Activated T-cell treated with anti-CD3 and anti-CD28 coated beads for 24 hours (primary cell): Measurements from ENCODE around the gene MARCHF3.

Experiments used
- DNase-seq: peaks from one replicate; pipeline ENCODE4 v3.0.0-alpha.2; 2020; ENCODE audit warnings: low read depth

The MARCHF3 gene

DNA sequence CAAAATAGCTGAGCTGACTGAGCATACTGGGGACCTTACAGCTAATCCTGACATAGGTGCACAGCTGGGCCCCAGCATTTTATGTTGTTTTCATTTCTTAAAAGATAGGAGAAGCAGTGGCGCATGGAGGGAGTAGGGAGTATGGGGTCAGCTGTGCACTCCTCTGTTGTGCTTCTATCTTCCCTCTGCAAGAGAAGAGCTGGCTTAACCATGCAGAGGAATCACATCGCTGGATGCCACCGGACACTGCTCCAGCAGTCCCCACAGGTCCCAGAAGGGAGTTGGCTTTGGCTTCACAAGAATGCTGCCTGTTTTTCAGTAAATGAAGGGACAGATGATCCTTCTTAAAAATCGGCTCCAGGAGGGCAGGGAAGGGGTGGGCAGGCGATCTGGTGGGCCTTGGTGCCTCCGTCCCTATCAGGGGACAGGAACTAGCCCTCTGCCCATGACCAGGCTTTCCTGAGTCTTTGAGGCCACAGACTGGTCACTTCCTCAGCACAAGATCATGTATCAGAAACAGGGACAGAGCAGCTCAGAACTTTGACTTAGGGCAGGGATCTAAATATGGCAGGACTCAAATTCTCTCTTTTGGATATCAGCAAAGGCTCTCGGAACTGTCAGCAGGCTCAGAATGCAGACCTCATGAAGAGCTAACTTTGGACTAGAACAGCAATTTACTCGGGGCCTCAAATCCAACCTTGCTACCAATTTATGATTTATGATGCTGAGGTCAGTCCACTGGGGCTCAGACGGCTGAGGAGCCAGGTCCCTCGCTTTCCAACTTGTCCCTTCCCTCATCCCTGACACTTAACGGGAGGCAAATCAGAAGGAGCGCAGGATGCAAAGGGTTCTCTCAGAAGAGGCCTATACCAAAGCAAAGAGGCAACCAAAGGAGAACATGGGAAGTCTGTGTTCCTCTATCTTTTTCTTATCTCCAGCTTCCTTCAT is 47.2 kb downstream of the MARCHF3 start:
- no peak for DNase-seq

DNA sequence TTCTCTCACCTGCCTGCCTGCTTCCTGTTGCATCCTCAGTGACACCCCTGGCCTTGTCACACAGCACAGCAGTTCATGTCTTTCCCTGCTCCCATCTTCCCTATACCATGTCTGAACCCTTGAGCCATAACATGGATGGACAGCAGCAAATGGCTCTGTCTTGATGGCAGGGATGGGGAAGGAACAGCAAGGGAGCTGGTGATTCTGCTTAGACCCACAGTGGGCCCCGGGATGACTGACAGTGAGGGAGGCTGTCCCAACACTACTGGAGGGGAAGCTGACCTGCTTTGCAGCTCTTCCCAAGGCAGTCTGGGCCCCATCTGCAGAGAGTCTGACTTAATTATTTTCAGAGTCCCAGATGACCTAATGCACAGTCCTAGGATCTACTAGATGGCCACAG is 48.2 kb downstream of the MARCHF3 start:
- no peak for DNase-seq

DNA sequence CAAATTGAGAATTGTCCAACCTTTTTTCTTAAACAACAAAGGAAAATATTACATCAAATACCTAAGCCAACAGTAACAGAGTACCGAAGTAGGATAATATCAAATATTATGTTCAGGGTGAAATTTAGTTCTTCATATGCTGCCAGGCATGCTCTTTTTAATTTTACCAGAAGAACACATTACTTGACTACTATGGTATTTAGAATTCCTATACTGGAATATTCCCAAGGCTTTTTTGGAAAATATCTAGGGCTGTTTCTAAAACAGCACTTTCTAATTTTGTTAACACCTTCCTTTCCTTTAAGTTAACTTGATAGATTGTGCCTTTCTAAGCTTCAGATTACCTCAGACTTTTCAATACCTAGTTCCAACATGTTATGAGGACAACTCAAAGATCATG is 48.7 kb downstream of the MARCHF3 start:
- no peak for DNase-seq

DNA sequence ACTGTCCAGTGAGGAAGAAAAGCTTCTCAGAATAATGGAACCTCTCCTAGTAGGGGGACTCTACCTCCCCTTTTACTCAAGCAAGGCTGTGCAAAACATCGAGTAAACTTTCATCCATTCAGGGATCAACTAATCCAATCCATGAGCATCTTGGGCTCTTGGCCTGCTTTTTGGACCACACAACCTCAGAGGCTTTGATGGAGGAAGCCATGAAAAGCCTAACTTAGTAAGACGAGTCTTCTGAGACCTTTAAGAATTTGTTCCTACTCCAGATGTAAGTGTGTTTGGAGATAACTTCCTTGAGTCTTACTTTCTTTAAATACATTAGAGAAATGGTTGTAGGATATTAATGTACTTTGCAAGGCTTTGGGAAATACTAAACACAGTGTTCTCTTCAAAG is 49.1 kb downstream of the MARCHF3 start:
- DNase-seq = no peak

DNA sequence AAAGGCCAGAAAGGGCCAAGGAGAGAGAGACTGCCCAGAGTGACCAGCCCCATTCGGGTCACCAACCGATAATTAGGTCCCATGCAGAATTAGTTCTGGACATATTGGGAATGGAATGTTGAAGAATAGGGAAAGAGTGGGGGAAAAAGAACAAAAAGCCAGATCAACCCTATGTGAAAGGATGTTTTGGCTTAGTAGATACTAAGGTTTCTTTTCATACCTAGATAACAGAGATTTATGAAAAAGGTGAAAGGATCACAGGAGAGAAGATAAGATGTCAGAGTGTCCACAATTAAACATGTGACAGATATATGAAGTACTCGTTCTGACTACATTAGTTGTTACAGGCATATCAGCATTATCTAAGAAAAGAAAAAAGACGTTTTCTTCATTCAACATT is 52.1 kb downstream of the MARCHF3 start:
- DNase-seq = no peak

DNA sequence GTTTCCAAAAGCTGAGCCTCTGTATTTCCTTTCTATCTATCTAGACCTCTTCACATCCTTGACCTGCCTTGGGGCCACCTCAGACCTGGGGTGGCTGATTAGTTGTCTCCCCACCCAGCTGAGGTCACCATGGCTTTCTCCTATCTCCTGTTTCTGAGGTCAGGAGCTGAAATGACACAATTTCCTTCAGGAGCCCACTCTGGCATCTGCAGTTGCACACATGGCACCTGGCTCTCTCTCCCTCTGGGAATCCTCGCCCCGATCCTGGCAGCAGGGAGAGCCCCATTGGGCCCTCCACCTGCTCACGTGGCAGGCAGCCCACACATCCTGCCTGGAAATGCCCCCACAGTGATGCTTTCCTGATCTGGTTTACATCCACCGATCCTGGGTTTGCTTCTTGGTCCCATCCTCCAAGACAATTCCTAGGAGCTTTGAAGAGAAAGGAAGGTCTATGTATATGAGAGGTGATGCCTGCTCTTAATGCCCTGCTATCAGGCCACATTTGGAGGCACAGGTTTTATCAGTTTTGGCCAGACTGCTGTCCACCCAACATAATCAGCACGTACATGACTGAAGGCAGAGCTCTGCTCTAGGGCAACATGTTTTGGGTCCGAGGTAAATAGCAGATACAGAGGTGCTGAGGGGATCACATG is 53.7 kb downstream of the MARCHF3 start:
- no peak for DNase-seq

DNA sequence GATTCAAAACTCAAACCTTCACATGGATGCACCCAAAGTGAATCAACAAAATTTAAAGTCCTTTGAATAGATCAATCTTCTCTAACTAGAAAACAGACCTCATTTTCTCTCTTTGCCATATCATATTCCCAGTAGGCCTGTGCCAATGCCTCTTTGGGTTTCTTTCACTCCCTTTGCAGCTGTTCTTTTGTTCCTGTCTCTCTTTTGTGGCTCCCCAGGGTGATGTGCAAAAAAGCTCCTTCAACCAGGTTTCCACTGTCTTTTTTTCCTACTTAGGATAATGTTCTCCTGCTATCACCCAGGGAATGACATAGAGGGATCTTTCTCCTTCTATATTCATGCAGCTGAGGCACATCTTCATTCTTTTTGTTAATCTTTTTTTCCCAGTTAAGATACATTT is 54.6 kb downstream of the MARCHF3 start:
- no peak for DNase-seq

DNA sequence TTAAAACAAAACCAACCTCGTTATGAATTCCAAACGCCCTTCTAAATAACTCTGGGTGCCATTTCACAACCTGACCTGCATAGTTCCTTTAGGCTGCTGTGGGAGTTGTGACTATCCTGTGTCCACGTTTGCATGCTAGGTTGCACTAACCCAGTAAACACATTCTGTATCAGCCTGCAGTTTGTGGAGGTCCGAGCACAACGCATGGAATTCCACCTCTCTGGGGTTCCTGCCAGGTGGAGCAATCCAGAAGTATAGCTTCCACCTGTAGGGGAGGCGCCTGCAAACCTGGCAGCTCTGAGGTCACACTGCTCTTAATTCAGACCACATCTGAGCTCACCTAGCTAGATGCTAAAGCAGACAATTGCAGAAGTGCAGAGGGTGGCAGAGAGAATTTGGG is 57.2 kb downstream of the MARCHF3 start:
- no peak for DNase-seq

DNA sequence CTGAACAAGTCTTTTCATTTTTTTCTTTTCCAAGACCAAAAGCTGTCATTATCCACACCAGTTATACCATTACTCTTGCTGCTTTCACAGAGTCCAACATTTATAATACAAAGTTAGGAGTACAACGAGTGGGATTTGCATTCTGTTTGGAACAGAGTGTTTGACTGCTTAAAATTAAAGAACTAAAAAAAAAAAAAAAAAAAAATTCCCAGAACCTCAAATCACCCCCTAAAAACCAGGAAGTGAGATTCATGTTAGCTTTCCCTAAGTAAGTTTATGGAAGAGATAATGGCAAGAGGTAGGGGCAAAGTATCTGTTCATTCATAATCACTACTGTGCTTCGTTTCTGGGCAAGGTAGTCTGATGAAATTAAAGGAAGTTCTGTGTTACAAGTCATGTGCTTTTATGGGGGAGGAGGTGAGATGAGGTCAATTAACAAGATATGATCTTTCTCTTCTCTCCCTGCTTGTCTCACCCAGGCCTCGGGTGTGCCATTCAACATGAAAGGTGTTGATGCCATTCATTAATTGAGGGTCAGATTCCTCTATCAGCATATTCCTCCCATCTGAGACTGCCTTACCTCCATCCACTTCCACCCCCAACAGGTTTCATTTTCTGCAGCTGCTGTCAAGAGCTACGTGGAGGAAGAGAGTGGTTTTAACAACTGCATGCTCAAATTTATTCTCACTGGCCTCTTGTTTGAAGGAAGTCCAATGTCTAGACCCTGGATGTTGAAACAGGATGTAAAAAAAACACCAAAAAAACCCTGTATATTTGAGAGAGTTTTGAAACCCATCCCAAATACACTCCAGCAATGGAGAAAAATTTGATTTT is 58.1 kb downstream of the MARCHF3 start:
- no peak for DNase-seq

DNA sequence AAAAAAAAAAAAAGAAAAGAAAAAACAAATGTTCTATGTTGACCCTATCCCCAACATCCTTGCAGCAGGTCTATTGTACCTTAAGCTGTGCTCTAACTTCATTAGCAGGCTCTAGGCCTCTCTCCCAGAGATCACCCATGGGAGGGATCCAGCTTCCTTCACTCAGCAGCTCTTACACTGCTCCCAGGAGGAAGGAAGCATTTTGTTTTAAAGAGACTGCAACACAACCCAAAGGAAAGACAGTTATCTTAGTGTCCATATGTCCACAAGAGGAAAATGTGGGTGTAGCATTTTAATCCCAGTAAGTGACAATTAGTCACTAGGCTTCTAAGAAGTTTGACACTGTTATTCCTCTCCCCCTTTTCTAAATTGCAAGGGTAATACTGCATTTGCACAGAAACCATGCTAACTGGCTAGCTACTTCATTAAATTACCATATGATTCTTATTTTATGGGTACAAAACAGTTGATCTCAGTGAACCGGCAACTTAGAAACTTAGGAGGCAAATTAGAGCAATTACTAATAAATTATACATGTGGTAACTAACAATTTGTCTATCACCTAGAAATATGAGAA is 58.8 kb downstream of the MARCHF3 start:
- DNase-seq = no peak

DNA sequence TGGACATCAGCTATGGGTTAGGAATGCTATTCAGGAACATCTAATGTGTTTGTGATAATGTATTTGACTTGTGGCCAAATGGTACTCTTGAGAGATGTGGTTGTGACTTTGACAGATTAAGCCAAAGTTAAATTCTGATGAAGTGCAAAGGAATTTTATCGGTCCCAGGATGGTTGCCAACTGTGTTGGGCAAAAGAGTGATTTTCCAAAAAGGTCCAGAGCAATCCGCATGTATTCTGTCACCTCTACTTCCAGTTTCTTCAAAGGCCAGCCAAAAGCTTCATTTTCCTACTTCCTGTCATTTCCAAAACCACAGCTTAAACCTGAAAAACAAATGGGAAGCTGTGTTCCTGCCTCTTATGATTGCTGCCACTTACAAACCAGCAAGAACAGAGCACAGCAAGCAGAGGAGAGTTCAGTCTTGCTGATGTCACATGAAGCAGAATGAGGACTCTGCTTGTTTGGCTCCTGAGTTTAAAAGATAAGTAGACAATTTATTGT is 59.8 kb downstream of the MARCHF3 start:
- DNase-seq = no peak

DNA sequence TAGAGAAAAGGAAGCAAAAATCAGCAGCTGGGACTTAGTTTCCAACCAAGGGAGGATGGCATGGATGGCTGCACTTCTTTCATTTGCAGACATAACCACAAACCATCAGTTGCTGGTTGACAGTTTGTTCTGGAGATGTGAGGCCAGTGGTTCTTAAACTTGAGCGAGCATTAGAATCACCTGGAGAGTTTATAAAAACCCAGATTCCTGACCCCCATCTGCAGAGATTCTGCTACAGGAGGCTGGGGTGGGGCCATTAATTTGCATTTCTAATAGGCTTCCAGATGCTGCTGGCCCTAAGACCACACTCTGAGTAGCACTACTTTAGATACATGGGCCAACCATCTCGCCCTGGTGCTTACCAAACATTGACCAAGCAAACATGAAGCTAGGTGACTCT is 60.8 kb downstream of the MARCHF3 start:
- DNase-seq = no peak

DNA sequence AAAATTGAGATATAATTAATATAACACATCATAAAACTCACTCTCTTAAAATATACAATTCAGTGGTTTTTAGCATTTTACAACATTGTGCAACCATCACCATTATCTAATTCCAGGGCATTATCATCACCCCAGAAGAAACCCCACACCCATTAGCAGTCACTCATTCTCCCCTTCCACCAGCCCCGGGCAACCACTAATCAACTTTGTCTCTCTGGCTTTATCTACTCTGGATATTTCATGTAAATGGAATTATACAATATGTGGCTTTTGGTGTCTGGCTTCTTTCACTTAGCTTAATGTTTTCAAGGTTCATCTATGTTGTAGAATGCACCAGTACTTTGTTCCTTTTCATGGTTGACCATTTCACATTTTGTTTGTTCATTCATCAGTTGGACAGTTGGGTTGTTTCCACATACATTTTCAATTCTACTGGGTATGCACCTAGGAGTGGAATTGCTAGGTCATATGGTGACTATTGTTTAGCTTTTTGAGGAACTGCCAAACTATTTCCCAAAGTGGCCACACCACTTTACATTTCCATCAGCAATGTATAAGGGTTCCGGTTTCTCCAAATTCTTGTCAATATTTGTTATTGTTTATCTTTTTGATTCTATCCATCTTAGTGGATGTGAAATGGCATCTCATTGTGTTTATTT is 62.4 kb downstream of the MARCHF3 start:
- no peak for DNase-seq

DNA sequence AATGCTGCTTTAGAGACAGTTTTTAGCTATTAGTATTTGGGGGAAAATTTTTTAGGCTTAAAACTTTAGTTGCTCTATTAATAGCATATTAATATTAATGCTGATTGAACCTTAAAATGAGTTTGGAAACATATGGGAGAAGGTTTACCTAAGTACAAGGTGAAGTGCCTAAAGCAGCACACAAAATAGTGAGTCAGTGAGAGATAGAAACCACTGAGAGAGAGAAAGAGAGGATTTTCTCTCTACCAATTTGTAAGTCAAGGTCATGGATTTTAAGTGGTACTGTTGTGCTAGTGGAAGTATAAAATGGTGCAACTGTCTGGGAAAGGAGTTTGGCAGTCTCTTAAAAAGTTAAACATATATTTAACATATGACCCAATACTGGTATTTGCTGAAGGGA is 64.9 kb downstream of the MARCHF3 start:
- no peak for DNase-seq

DNA sequence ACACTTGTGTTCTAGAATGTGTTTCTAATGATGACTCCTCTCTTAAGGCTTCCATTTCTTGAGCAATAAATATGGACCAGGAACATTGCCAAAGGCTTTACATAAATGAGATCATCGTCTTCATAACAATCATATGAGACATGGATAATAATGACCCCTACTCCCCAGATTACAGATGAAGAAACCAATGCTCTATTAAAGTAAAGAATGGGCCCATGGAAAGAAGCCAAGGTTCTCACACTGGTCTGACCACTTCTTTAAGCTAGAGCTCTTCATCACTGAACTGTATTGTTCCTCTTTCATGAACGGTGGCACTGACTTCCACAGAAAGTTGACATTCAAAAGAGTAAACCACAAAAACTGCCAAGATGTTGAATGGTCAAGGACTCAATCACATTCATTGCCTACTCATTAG is 65.3 kb downstream of the MARCHF3 start:
- no peak for DNase-seq

DNA sequence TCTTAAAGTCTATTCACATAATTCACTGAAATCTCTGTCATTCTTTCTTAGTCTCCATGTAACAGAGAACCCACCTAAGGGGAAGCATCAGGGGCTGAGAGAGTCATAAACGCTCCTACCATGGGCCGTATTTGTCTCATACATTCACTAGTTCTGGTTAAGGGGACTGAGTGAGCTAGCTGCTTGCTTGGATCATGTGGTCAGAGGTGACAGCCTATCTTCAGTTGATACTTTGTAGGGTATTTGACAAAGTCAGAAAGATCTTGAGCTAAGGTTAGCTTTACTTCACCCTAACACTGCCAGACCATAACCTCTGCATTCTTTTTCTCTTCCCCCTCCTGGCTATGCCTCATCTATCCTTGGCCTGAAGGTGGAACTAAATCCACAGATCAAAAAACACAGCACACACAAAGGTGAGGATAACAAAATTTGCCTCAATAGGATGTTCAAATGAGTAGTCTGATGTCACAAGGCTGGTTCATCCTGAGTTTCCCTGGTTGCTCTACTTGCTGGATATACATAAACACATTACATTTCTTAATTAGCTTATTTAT is 66.5 kb downstream of the MARCHF3 start:
- no peak for DNase-seq

DNA sequence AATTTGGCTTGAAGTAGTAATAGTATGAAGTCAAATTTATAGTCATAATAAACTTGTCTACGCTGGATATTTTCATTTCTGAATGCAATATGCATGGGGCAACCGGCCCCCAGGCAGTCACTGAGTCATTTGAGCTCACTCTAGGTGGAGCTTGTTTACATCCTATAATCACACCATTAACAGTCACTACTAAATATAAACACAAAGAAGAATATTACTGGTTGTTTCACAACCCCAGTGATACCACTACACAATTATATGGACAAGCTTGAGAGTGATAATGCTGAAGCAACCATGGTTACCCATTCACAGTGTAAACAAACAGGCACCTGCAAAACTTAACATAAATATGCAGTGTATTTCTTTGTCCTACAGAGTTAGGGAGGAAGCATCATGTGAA is 68.7 kb downstream of the MARCHF3 start:
- no peak for DNase-seq

DNA sequence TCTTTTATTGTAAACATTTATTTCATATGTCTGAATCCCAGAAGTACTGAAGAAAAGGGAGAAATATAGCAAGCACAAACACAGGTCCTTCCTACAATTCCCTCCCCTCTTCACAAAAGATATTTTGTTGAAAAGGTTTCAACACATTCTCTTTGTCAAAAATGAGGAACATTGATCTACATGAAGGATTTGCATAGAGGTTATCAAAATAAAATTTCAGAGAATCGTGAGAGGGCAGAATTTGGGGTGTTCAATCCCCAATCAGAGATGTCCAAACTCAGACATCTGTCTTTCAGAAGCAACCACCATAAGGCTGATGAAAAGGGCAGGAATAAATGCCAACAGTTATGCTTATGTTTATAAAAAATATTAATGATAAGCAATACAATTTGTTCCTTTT is 69.2 kb downstream of the MARCHF3 start:
- DNase-seq = no peak

DNA sequence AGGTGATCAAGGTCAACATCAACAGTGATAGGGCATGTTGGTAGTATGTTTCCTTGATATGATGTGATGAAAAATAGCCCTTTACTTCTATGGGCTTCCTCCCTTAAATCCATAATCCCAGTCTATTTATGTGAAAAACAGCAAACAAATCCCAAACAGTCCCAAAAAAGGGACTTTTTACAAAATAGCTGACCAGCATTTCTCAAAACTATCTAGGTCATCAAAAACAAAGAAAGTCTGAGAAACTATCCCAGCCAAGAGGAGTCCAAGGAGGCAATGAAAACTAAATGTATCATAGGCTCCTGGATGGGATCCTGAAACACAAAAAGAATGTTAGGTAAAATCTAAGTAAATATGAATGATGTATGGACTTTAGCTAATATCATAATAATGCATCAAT is 71.2 kb downstream of the MARCHF3 start:
- no peak for DNase-seq

DNA sequence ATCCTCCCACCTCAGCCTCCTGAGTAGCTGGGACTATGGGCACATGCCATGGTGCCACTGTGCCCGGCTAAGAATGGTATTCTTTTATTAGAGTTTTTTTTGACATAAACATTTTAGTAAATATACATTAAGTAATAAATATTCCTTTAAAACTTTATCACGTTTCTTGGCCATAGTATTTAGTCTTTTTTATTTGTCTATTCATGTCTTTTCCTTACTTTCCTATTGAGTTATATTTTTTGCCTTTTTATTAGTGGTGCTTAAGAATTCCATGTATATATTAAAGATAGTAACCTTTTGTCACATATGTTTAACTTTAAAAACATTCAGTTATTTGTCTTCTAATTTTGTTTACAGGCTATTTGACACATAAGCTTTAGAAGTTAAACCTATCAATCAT is 73.4 kb downstream of the MARCHF3 start:
- DNase-seq = no peak

DNA sequence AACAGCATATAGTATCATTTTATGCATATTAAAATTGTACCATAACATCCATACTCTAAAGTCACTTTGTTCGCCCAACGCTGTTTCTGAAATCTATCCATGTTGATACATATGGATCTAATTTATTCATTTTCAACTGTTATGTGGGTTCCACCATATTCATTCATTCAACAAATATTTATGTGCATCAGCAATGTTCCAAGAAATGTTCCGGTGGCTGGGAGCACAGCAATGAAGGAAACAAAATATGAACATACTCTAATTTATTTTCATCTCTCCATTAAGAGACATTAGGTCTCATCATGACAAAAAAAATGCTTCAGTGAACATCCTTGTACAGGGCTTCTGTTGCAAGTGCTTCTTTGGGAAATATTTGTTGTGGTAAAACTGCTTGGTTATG is 75.4 kb downstream of the MARCHF3 start:
- DNase-seq = no peak
